ENCODE measurements around the gene FNDC10.
"Not testable (repeated sequence)": the region's sequence is repeated elsewhere in the genome, so short reads cannot be mapped to it uniquely, and the experiment has no call there.

DNA sequence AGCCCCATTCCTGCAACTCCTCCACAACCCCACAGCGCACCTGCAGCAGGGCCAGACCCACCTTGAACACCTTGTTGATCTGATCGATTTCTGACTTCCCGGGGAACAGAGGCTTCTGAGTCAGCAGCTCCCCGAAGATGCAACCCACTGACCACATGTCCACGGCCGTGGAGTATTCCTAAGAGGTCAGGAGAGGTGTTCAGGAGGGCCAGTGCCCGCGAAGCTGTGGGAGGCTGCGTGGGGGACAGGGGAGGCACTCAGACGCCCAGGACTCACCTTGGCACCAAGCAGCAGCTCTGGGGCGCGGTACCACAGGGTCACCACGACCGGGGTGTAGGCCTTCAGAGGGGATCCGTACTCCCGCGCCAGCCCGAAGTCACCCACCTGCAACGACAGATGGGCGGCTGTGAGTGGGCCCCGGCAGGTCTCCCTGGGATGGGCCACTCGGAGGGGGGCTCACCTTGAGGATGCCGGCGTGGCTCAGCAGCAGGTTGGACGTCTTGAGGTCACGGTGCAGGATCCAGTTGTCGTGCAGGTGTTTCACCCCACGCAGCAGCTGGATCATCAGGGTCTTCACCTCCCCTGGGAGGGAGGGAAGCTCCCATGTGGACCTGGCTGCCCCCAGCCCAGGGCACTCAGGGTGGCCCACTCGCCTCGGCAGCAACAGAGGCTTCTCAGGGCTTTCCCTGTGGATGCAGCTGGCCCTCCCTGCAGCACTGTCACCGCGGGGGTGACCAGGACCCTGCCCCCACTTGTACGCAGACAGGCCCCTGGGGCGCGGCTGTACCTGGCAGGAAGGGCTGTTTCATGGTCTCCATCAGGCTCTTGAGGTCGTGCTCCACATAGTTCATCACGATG, 36.9 kb upstream of the FNDC10 start:
- TF ChIP-seq POLR2AphosphoS5 (IDR thresholded peaks at IDR 0.05; ENCODE audit: low read depth, low read length); POLR2A (IDR thresholded peaks at IDR 0.05; ENCODE audit: low read depth, low read length); TAF1 (IDR thresholded peaks at IDR 0.05; ENCODE audit: borderline replicate concordance, low read depth, low read length): not testable (repeated sequence)
